ENCODE results near the gene POP4. TPM values are rescaled to one million over a fixed set of nuclear protein-coding genes. Genes with fewer than 3 reads are reported as not detected.

Gene POP4
- total and polyA plus RNA-seq, 9 of the 15 experiments (the other 6 are each of a cell fraction or from before 2014, with no cell fraction given) = 42.1 to 128 (median 99.0) TPM

DNA sequence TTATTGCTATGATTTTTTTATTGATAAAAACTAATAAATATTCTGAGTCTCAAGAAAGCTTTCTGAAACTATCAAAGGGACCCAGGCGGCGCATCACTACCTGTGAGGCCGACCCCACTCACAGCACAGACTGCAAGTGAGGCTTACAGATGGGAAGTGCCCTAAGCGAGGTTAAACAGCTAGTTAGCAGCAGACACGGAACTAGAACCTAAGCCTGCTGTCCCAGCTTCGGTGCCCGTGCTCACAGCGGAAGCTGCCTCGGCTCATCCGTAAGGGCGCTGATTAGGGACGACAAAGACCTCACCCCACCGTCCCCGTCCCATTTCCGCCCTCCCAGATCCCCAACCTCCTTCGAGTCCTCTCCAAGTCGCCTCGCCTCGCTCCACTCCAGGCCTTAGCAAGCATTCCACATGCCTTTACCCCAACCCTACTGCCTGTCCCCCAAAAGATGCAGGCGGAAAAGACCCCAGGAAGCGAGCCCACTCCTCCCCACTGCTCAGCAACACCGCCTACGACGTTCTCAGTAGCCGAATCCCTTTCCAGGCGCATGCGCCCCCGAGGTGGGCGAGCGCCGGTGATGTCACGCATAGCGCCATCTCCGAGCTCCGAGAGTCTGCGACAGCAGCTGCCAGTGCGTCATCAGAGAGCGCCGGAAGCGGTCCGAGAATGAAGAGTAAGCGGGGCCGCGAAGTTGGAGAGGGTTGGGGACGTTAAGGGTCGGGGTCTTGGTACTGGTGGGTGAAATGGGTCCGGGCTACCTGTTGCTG, at the start of gene POP4 (continued):
- TF ChIP-seq FOXO4 (CRISPR knock-in tag; IDR thresholded peaks at IDR 0.05) (peak; percentile 58; the same call in 1 of the 2 replicates), BCL6 (CRISPR knock-in tag; IDR thresholded peaks at IDR 0.05) (no peak), ZNF395 (CRISPR knock-in tag; IDR thresholded peaks at IDR 0.05) (no peak), HDAC6 (IDR thresholded peaks at IDR 0.05; ENCODE audit: low read depth, low read length) (no peak), MXD1 (CRISPR knock-in tag; IDR thresholded peaks at IDR 0.05; ENCODE audit: borderline replicate concordance, poor library complexity, severe bottlenecking) (no peak), ZNF134 (CRISPR knock-in tag; conservative IDR thresholded peaks at IDR 0.05) (no peak), KAT8 (IDR thresholded peaks at IDR 0.05; ENCODE audit: low read depth) (peak; percentile 44; the same call in 1 of the 2 replicates), ZNF639 (CRISPR knock-in tag; conservative IDR thresholded peaks at IDR 0.05 in 1 of 2, IDR thresholded peaks at IDR 0.05 in 1 of 2) (no peak), PRMT5 (CRISPR knock-in tag; IDR thresholded peaks at IDR 0.05) (no peak), BCOR (IDR thresholded peaks at IDR 0.05) (0 out of 2 replicates have a peak, but pooled peaks have one; percentile 12), YBX1 (IDR thresholded peaks at IDR 0.05) (no peak), ELF1 (tag; IDR thresholded peaks at IDR 0.05) (peak; percentile 99)
- TF ChIP-seq, protein P1, sequence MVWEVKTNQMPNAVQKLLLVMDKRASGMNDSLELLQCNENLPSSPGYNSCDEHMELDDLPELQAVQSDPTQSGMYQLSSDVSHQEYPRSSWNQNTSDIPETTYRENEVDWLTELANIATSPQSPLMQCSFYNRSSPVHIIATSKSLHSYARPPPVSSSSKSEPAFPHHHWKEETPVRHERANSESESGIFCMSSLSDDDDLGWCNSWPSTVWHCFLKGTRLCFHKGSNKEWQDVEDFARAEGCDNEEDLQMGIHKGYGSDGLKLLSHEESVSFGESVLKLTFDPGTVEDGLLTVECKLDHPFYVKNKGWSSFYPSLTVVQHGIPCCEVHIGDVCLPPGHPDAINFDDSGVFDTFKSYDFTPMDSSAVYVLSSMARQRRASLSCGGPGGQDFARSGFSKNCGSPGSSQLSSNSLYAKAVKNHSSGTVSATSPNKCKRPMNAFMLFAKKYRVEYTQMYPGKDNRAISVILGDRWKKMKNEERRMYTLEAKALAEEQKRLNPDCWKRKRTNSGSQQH (CRISPR knock-in tag; IDR thresholded peaks at IDR 0.05) = peak; percentile 84
- TF ChIP-seq, protein P2, sequence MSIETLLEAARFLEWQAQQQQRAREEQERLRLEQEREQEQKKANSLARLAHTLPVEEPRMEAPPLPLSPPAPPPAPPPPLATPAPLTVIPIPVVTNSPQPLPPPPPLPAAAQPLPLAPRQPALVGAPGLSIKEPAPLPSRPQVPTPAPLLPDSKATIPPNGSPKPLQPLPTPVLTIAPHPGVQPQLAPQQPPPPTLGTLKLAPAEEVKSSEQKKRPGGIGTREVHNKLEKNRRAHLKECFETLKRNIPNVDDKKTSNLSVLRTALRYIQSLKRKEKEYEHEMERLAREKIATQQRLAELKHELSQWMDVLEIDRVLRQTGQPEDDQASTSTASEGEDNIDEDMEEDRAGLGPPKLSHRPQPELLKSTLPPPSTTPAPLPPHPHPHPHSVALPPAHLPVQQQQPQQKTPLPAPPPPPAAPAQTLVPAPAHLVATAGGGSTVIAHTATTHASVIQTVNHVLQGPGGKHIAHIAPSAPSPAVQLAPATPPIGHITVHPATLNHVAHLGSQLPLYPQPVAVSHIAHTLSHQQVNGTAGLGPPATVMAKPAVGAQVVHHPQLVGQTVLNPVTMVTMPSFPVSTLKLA (conservative IDR thresholded peaks at IDR 0.05) = peak; percentile 73 to 93
- TF ChIP-seq, protein P3, sequence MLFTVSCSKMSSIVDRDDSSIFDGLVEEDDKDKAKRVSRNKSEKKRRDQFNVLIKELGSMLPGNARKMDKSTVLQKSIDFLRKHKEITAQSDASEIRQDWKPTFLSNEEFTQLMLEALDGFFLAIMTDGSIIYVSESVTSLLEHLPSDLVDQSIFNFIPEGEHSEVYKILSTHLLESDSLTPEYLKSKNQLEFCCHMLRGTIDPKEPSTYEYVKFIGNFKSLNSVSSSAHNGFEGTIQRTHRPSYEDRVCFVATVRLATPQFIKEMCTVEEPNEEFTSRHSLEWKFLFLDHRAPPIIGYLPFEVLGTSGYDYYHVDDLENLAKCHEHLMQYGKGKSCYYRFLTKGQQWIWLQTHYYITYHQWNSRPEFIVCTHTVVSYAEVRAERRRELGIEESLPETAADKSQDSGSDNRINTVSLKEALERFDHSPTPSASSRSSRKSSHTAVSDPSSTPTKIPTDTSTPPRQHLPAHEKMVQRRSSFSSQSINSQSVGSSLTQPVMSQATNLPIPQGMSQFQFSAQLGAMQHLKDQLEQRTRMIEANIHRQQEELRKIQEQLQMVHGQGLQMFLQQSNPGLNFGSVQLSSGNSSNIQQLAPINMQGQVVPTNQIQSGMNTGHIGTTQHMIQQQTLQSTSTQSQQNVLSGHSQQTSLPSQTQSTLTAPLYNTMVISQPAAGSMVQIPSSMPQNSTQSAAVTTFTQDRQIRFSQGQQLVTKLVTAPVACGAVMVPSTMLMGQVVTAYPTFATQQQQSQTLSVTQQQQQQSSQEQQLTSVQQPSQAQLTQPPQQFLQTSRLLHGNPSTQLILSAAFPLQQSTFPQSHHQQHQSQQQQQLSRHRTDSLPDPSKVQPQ (CRISPR knock-in tag; IDR thresholded peaks at IDR 0.05; ENCODE audit: borderline replicate concordance) = no peak

All from K562 (cell line).